ENCODE data around the gene ADGRD2. TPM values are rescaled to one million over a fixed set of nuclear protein-coding genes. Genes with fewer than 3 reads are reported as not detected.

Gene ADGRD2
- total and polyA plus RNA-seq, 2 of the 13 experiments (the other 11 are each of a cell fraction or from before 2014, with no cell fraction given) = not detected

DNA sequence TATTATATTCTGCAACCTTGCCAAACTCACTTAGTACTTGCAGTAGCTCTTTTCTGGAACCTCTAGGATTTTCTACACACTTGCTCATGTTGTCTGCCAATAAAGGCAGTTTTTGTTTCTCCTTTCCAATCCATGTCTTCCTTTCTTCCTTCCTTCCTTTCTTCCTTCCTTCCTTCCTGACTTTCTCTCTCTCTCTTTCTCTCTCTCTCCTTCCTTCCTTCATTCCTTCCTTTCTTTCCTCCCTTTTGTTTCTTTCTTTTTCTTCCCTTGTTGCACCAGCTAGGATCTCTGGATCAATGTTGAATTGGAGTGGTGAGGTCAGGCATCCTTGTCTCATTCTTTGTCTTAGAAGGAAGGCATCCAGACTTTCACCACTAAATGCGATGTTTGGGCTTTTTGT lies 12.5 kb downstream of the ADGRD2 start (continued):
- TF ChIP-seq, protein P1, sequence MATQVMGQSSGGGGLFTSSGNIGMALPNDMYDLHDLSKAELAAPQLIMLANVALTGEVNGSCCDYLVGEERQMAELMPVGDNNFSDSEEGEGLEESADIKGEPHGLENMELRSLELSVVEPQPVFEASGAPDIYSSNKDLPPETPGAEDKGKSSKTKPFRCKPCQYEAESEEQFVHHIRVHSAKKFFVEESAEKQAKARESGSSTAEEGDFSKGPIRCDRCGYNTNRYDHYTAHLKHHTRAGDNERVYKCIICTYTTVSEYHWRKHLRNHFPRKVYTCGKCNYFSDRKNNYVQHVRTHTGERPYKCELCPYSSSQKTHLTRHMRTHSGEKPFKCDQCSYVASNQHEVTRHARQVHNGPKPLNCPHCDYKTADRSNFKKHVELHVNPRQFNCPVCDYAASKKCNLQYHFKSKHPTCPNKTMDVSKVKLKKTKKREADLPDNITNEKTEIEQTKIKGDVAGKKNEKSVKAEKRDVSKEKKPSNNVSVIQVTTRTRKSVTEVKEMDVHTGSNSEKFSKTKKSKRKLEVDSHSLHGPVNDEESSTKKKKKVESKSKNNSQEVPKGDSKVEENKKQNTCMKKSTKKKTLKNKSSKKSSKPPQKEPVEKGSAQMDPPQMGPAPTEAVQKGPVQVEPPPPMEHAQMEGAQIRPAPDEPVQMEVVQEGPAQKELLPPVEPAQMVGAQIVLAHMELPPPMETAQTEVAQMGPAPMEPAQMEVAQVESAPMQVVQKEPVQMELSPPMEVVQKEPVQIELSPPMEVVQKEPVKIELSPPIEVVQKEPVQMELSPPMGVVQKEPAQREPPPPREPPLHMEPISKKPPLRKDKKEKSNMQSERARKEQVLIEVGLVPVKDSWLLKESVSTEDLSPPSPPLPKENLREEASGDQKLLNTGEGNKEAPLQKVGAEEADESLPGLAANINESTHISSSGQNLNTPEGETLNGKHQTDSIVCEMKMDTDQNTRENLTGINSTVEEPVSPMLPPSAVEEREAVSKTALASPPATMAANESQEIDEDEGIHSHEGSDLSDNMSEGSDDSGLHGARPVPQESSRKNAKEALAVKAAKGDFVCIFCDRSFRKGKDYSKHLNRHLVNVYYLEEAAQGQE (IDR thresholded peaks at IDR 0.05; ENCODE audit: borderline replicate concordance in 1 of 2, low read depth in 1 of 2, low read length in 2 of 2) = no peak
- TF ChIP-seq ZNF616 (CRISPR knock-in tag; IDR thresholded peaks at IDR 0.05; ENCODE audit: low read depth) = no peak
- no peak for TF ChIP-seq FOXJ3 (CRISPR knock-in tag; IDR thresholded peaks at IDR 0.05; ENCODE audit: borderline replicate concordance)
- no peak for TF ChIP-seq NPAS2 (CRISPR knock-in tag; IDR thresholded peaks at IDR 0.05; ENCODE audit: borderline replicate concordance)
- no peak for TF ChIP-seq FOXC1 (CRISPR knock-in tag; IDR thresholded peaks at IDR 0.05; ENCODE audit: borderline replicate concordance)
- no peak for TF ChIP-seq CCDC6 (CRISPR knock-in tag; IDR thresholded peaks at IDR 0.05)
- TF ChIP-seq HMG20B (CRISPR knock-in tag; conservative IDR thresholded peaks at IDR 0.05) = no peak
- TF ChIP-seq ZNF180 (CRISPR knock-in tag; IDR thresholded peaks at IDR 0.05; ENCODE audit: borderline replicate concordance, low read depth) = no peak
- TF ChIP-seq, protein P2, sequence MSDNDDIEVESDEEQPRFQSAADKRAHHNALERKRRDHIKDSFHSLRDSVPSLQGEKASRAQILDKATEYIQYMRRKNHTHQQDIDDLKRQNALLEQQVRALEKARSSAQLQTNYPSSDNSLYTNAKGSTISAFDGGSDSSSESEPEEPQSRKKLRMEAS (IDR thresholded peaks at IDR 0.05) = no peak

DNA sequence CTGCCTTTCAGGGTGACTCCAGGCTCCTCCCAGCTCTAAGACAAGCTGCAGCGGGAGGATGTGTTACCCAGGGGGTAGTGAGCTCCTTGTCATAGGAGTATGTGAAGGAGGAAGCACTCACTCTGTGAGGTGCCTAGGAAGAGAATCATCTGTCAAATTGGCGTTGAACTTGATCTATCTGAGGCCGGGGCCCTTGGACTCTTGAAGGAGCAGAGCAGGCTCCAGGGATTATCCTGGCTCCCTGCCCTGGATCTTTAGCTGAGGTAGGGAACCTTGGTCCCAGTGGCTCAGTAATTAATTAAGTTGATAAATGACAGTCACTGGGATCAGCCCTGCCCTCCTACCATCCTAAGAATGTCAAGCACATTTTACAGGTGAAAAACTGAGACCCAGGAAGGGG lies 15.5 kb downstream of the ADGRD2 start:
- Histone ChIP-seq H3K27me3 (ENCODE audit: control insufficient read depth in 1 of 2, insufficient read depth in 2 of 2, low read length in 2 of 2) (peaks cover 12 to 51% of the 10 kb centered on the region in 2 experiments; a peak in 3 of 5 replicates), H3K27ac (ENCODE audit: extremely low read length, insufficient read depth, low read length) (no peak overlapping the region), H2AFZ (ENCODE audit: low read length) (no peak overlapping the region), H3K9ac (ENCODE audit: insufficient read depth, low read depth, low read length) (no peak overlapping the region), H3K4me1 (ENCODE audit: insufficient read depth, low read length) (no peaks in the 10 kb centered on the region), H4K20me1 (ENCODE audit: insufficient read depth, low read length) (no peaks in the 10 kb centered on the region), H3K36me3 (replicated peaks in 1 of 2; ENCODE audit: control insufficient read depth in 1 of 2, insufficient read depth in 2 of 2, low read length in 2 of 2) (no peaks in the 10 kb centered on the region), H3K79me2 (ENCODE audit: insufficient read depth, low read length) (no peaks in the 10 kb centered on the region), H3K4me3 (replicated peaks in 1 of 3; ENCODE audit: insufficient read depth in 1 of 3, low read depth in 2 of 3, low read length in 3 of 3) (no peak overlapping the region), H3K9me3 (ENCODE audit: low read length) (no peaks in the 10 kb centered on the region), H3K4me2 (ENCODE audit: low read depth, low read length) (no peak overlapping the region)
- TF ChIP-seq ZNF629 (CRISPR knock-in tag; conservative IDR thresholded peaks at IDR 0.05) (0 out of 2 replicates have a peak, but pooled peaks have one; percentile 31), HMGA1 (CRISPR knock-in tag; conservative IDR thresholded peaks at IDR 0.05) (no peak), REPIN1 (CRISPR knock-in tag; IDR thresholded peaks at IDR 0.05; ENCODE audit: borderline replicate concordance, low read depth) (no peak)
- TF ChIP-seq, protein P3, sequence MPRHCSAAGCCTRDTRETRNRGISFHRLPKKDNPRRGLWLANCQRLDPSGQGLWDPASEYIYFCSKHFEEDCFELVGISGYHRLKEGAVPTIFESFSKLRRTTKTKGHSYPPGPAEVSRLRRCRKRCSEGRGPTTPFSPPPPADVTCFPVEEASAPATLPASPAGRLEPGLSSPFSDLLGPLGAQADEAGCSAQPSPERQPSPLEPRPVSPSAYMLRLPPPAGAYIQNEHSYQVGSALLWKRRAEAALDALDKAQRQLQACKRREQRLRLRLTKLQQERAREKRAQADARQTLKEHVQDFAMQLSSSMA (CRISPR knock-in tag; IDR thresholded peaks at IDR 0.05) = no peak
- DNase-seq (ENCODE audit: low spot score) = no peak
- ChIA-PET POLR2A (no interaction called here), CTCF (ENCODE audit: low intra/inter-chr PET ratio, low total read pairs) (no interaction called here)
- in situ Hi-C loops (cut with HindIII; ENCODE audit: extremely low pct_ligation_motif_present, low pct_unique_long_range_greater_than_20kb) (no loop called here), intact Hi-C loops (cut with micrococcal nuclease; ENCODE audit: unreplicated experiment) (no loop called here)
- ATAC-seq = no peak
- no peak for FAIRE-seq
- no TSS peak for BruUV-seq (replicated peaks)
- WGBS (ENCODE audit: low lambda C conversion rate) = 34% methylated on average over 3 of the region's 3 CpGs

All from HepG2 (cell line).